ENCODE measurements around the gene CCL26.
A peak's percentile ranks its signal among the peaks of the same experiment; 100 is the strongest.
"Not testable (repeated sequence)": the region's sequence is repeated elsewhere in the genome, so short reads cannot be mapped to it uniquely, and the experiment has no call there.

The CCL26 gene

GRCh38 chr7:75804705-75805104, 32.7 kb upstream of the CCL26 start:
- Mint-ChIP-seq H3K4me3 (no peak overlapping the region), H3K4me1 (no peaks in the 10 kb centered on the region), H3K27ac (no peak overlapping the region), H3K9me3 (peaks cover 5% of the 10 kb centered on the region), H3K36me3 (no peaks in the 10 kb centered on the region)
- DNase-seq (ENCODE audit: low spot score in 2 of 2): no peak
- no peak for ATAC-seq

GRCh38 chr7:75804004-75804403, 32.0 kb upstream of the CCL26 start:
- no peak overlapping the region for H3K27ac Mint-ChIP-seq
- H3K9me3 Mint-ChIP-seq: peaks cover 5% of the 10 kb centered on the region
- H3K4me3 Mint-ChIP-seq: no peak overlapping the region
- ATAC-seq: no peak
- H3K4me1 Mint-ChIP-seq: no peaks in the 10 kb centered on the region
- DNase-seq (ENCODE audit: low spot score in 2 of 2): no peak
- H3K36me3 Mint-ChIP-seq: no peaks in the 10 kb centered on the region

GRCh38 chr7:75802552-75802821, 30.5 kb upstream of the CCL26 start:
- DNase-seq (ENCODE audit: low spot score in 2 of 2) (no peak), ATAC-seq (no peak)
- H3K27ac Mint-ChIP-seq: no peak overlapping the region
- no peaks in the 10 kb centered on the region for H3K36me3 Mint-ChIP-seq
- H3K4me1 Mint-ChIP-seq: no peaks in the 10 kb centered on the region
- peaks cover 5% of the 10 kb centered on the region for H3K9me3 Mint-ChIP-seq
- H3K4me3 Mint-ChIP-seq: no peak overlapping the region

GRCh38 chr7:75798770-75799169, 26.8 kb upstream of the CCL26 start:
- H3K4me1 Mint-ChIP-seq: no peaks in the 10 kb centered on the region
- no peak overlapping the region for H3K4me3 Mint-ChIP-seq
- no peaks in the 10 kb centered on the region for H3K9me3 Mint-ChIP-seq
- DNase-seq (ENCODE audit: low spot score in 2 of 2): no peak
- no peaks in the 10 kb centered on the region for H3K36me3 Mint-ChIP-seq
- H3K27ac Mint-ChIP-seq: no peak overlapping the region
- no peak for ATAC-seq

GRCh38 chr7:75796420-75796819, 24.4 kb upstream of the CCL26 start:
- Mint-ChIP-seq H3K9me3 (no peaks in the 10 kb centered on the region), H3K4me3 (no peak overlapping the region), H3K36me3 (no peaks in the 10 kb centered on the region), H3K4me1 (no peaks in the 10 kb centered on the region), H3K27ac (no peak overlapping the region)
- ATAC-seq (no peak), DNase-seq (ENCODE audit: low spot score in 2 of 2) (no peak)

GRCh38 chr7:75795831-75796285, 23.8 kb upstream of the CCL26 start:
- Mint-ChIP-seq H3K4me3 (no peak overlapping the region), H3K36me3 (no peaks in the 10 kb centered on the region), H3K27ac (no peak overlapping the region), H3K9me3 (no peaks in the 10 kb centered on the region), H3K4me1 (no peaks in the 10 kb centered on the region)
- ATAC-seq (no peak), DNase-seq (ENCODE audit: low spot score in 2 of 2) (no peak)

- no peak for DNase-seq (ENCODE audit: low spot score in 2 of 2)
- Mint-ChIP-seq H3K27ac (no peak overlapping the region), H3K4me1 (no peaks in the 10 kb centered on the region), H3K36me3 (no peaks in the 10 kb centered on the region), H3K9me3 (no peaks in the 10 kb centered on the region), H3K4me3 (no peak overlapping the region)
- ATAC-seq: no peak
Measured at GRCh38 chr7:75793676-75794075, 21.7 kb upstream of the CCL26 start.

- not testable (repeated sequence) for ATAC-seq
Measured at GRCh38 chr7:75792567-75792966, 20.6 kb upstream of the CCL26 start.

GRCh38 chr7:75789361-75789924, 17.4 kb upstream of the CCL26 start:
- no peak for DNase-seq (ENCODE audit: low spot score in 2 of 2)
- Mint-ChIP-seq H3K27ac (no peak overlapping the region), H3K36me3 (no peaks in the 10 kb centered on the region), H3K9me3 (no peaks in the 10 kb centered on the region), H3K4me3 (no peak overlapping the region), H3K4me1 (no peaks in the 10 kb centered on the region)
- no peak for ATAC-seq

More at GRCh38 chr7:75792567-75792966, 20.6 kb upstream of the CCL26 start:
- H3K9me3 Mint-ChIP-seq; DNase-seq (ENCODE audit: low spot score in 2 of 2); H3K4me1 Mint-ChIP-seq; H3K27ac Mint-ChIP-seq; H3K36me3 Mint-ChIP-seq; H3K4me3 Mint-ChIP-seq: not testable (repeated sequence)

GRCh38 chr7:75788154-75788847, 16.3 kb upstream of the CCL26 start:
- not testable (repeated sequence) for H3K4me1 Mint-ChIP-seq; H3K36me3 Mint-ChIP-seq; H3K9me3 Mint-ChIP-seq; ATAC-seq; H3K4me3 Mint-ChIP-seq; H3K27ac Mint-ChIP-seq; DNase-seq (ENCODE audit: low spot score in 2 of 2)

GRCh38 chr7:75783058-75783457, 11.0 kb upstream of the CCL26 start:
- not testable (repeated sequence) for H3K36me3 Mint-ChIP-seq; ATAC-seq; H3K4me3 Mint-ChIP-seq; DNase-seq (ENCODE audit: low spot score in 2 of 2); H3K9me3 Mint-ChIP-seq
- Mint-ChIP-seq H3K4me1 (peaks cover 24% of the 10 kb centered on the region), H3K27ac (peak overlapping the region; percentile 75)

- H3K9me3 Mint-ChIP-seq: not testable (repeated sequence)
- H3K27ac Mint-ChIP-seq: peak overlapping the region; percentile 75
Measured at GRCh38 chr7:75780647-75781273, 8.7 kb upstream of the CCL26 start.

GRCh38 chr7:75779516-75779915, 7.5 kb upstream of the CCL26 start:
- not testable (repeated sequence) for ATAC-seq; H3K4me3 Mint-ChIP-seq; H3K36me3 Mint-ChIP-seq; H3K9me3 Mint-ChIP-seq; DNase-seq (ENCODE audit: low spot score in 2 of 2)
- Mint-ChIP-seq H3K27ac (peak overlapping the region; percentile 13), H3K4me1 (peaks cover 43% of the 10 kb centered on the region)

More at GRCh38 chr7:75780647-75781273, 8.7 kb upstream of the CCL26 start:
- H3K36me3 Mint-ChIP-seq; DNase-seq (ENCODE audit: low spot score in 2 of 2); ATAC-seq; H3K4me3 Mint-ChIP-seq: not testable (repeated sequence)
- peaks cover 35% of the 10 kb centered on the region for H3K4me1 Mint-ChIP-seq

- Mint-ChIP-seq H3K4me1 (peaks cover 43% of the 10 kb centered on the region), H3K27ac (peak overlapping the region; percentile 13)
- ATAC-seq; H3K4me3 Mint-ChIP-seq; H3K9me3 Mint-ChIP-seq; DNase-seq (ENCODE audit: low spot score in 2 of 2); H3K36me3 Mint-ChIP-seq: not testable (repeated sequence)
Measured at GRCh38 chr7:75779035-75779434, 7.0 kb upstream of the CCL26 start.

- peak overlapping the region; percentile 26 for H3K4me3 Mint-ChIP-seq
- ATAC-seq (peak; percentile 99), DNase-seq (ENCODE audit: low spot score in 2 of 2) (peak; percentile 21 to 74)
- H3K27ac Mint-ChIP-seq: peak overlapping the region; percentile 82
- H3K4me1 Mint-ChIP-seq: peaks cover 54% of the 10 kb centered on the region
- peaks cover 6% of the 10 kb centered on the region for H3K36me3 Mint-ChIP-seq
- no peaks in the 10 kb centered on the region for H3K9me3 Mint-ChIP-seq
Measured at GRCh38 chr7:75776295-75776971, 4.4 kb upstream of the CCL26 start.
